ENCODE measurements around the gene ZNF177.

GRCh38 chr19:9431475-9431874 lies 68.7 kb downstream of the ZNF177 start:
- no peak for TF ChIP-seq YY1 (IDR thresholded peaks at IDR 0.05; ENCODE audit: insufficient read depth, insufficient read length)
- no peak for TF ChIP-seq SUZ12 (IDR thresholded peaks at IDR 0.05; ENCODE audit: extremely low read depth, insufficient read depth, insufficient read length)
- no peak for TF ChIP-seq ZNF274 (IDR thresholded peaks at IDR 0.05; ENCODE audit: low read depth, low read length)

All from NT2/D1 (cell line).